SK-N-SH treated with all-trans-retinoic acid at 6 μM for 48 hours (cell line): Measurements from ENCODE around the gene NUP210.

Experiments
- ATAC-seq: fragments of 200-7000 bp; cut with Tn5 transposase; 3 replicates; pipeline ENCODE4 v1.9.1; 2020; ENCODE audit warnings: mild to moderate bottlenecking, moderate library complexity
- ARNTL ChIP-seq: fragments of 450-650 bp; formaldehyde crosslinking; IDR thresholded peaks from 2 replicates; pipeline ENCODE4 v1.5.0; 2020; ENCODE audit warnings: low read depth, mild to moderate bottlenecking, moderate library complexity, borderline replicate concordance
- BACH2 ChIP-seq: fragments of 250-450 bp; sonication (Bioruptor Pico); IDR thresholded peaks from 2 replicates; pipeline ENCODE4 v1.9.0; 2021; ENCODE audit warnings: mild to moderate bottlenecking, borderline replicate concordance
- CREB5 ChIP-seq: fragments of 250-450 bp; sonication (Bioruptor Pico); IDR thresholded peaks from 2 replicates; pipeline ENCODE4 v1.5.1; 2020; ENCODE audit warnings: low read depth, mild to moderate bottlenecking, moderate library complexity
- CSDC2 ChIP-seq: fragments of 250-450 bp; sonication (Bioruptor Pico); IDR thresholded peaks from 2 replicates; pipeline ENCODE4 v1.5.0; 2020; ENCODE audit warnings: mild to moderate bottlenecking, moderate library complexity
- ESRRG ChIP-seq: fragments of 250-450 bp; sonication (Bioruptor Pico); IDR thresholded peaks from 2 replicates; pipeline ENCODE4 v1.6.1; 2021; ENCODE audit warnings: mild to moderate bottlenecking
- GLIS3 ChIP-seq: fragments of 250-450 bp; sonication (Bioruptor Pico); IDR thresholded peaks from 2 replicates; pipeline ENCODE4 v1.5.0; 2020; ENCODE audit warnings: mild to moderate bottlenecking, moderate library complexity
- ISL1 ChIP-seq: fragments of 250-450 bp; sonication (Bioruptor Pico); IDR thresholded peaks from 2 replicates; pipeline ENCODE4 v2.1.2; 2022; ENCODE audit warnings: mild to moderate bottlenecking, moderate library complexity
- OSR1 ChIP-seq: fragments of 250-450 bp; sonication (Bioruptor Pico); IDR thresholded peaks from 2 replicates; pipeline ENCODE4 v1.8.0; 2022; ENCODE audit warnings: moderate library complexity, mild to moderate bottlenecking, inconsistent platforms
- PATZ1 ChIP-seq: fragments of 250-450 bp; sonication (Bioruptor Pico); IDR thresholded peaks from 2 replicates; pipeline ENCODE4 v1.8.0; 2020; ENCODE audit warnings: mild to moderate bottlenecking, moderate library complexity, borderline replicate concordance
- POU6F1 ChIP-seq: fragments of 250-450 bp; sonication (Bioruptor Pico); IDR thresholded peaks from 2 replicates; pipeline ENCODE4 v1.8.0; 2021; ENCODE audit warnings: low read depth, mild to moderate bottlenecking, moderate library complexity, borderline replicate concordance
- SNAI2 ChIP-seq: fragments of 250-450 bp; sonication (Bioruptor Pico); IDR thresholded peaks from 2 replicates; pipeline ENCODE4 v1.5.0; 2020; ENCODE audit warnings: mild to moderate bottlenecking, moderate library complexity
- TCF4 ChIP-seq: fragments of 250-450 bp; sonication (Bioruptor Pico); IDR thresholded peaks from 2 replicates; pipeline ENCODE4 v1.8.0; 2021; ENCODE audit warnings: mild to moderate bottlenecking, moderate library complexity, borderline replicate concordance
- TOX ChIP-seq: fragments of 250-450 bp; sonication (Bioruptor Pico); IDR thresholded peaks from 2 replicates; pipeline ENCODE4 v1.8.0; 2021; ENCODE audit warnings: mild to moderate bottlenecking, moderate library complexity, borderline replicate concordance
- ZC3H10 ChIP-seq: fragments of 250-450 bp; sonication (Bioruptor Pico); IDR thresholded peaks from 2 replicates; pipeline ENCODE4 v1.5.1; 2021; ENCODE audit warnings: mild to moderate bottlenecking, moderate library complexity
- ZFP3 ChIP-seq: fragments of 250-450 bp; sonication (Bioruptor Pico); IDR thresholded peaks from 2 replicates; pipeline ENCODE4 v1.5.0; 2020; ENCODE audit warnings: mild to moderate bottlenecking, moderate library complexity
- ZFP30 ChIP-seq: fragments of 450-650 bp; formaldehyde crosslinking; IDR thresholded peaks from 2 replicates; pipeline ENCODE4 v1.5.0; 2022; ENCODE audit warnings: mild to moderate bottlenecking, moderate library complexity
- ZNF565 ChIP-seq: fragments of 450-650 bp; formaldehyde crosslinking; conservative IDR thresholded peaks from 2 replicates; pipeline ENCODE4 v1.5.0; 2020; ENCODE audit warnings: low read depth, mild to moderate bottlenecking, moderate library complexity
- ZNF70 ChIP-seq: fragments of 450-650 bp; formaldehyde crosslinking; IDR thresholded peaks from 2 replicates; pipeline ENCODE4 v1.5.0; 2020; ENCODE audit warnings: mild to moderate bottlenecking, moderate library complexity
- ZNF8 ChIP-seq: fragments of 450-650 bp; formaldehyde crosslinking; IDR thresholded peaks from 2 replicates; pipeline ENCODE4 v1.5.0; 2020; ENCODE audit warnings: mild to moderate bottlenecking, moderate library complexity
- TF ChIP-seq, protein P1 (sequence below): fragments of 250-450 bp; sonication (Bioruptor Pico); IDR thresholded peaks from 2 replicates; pipeline ENCODE4 v1.5.0; 2020; ENCODE audit warnings: mild to moderate bottlenecking, moderate library complexity

The NUP210 gene

DNA sequence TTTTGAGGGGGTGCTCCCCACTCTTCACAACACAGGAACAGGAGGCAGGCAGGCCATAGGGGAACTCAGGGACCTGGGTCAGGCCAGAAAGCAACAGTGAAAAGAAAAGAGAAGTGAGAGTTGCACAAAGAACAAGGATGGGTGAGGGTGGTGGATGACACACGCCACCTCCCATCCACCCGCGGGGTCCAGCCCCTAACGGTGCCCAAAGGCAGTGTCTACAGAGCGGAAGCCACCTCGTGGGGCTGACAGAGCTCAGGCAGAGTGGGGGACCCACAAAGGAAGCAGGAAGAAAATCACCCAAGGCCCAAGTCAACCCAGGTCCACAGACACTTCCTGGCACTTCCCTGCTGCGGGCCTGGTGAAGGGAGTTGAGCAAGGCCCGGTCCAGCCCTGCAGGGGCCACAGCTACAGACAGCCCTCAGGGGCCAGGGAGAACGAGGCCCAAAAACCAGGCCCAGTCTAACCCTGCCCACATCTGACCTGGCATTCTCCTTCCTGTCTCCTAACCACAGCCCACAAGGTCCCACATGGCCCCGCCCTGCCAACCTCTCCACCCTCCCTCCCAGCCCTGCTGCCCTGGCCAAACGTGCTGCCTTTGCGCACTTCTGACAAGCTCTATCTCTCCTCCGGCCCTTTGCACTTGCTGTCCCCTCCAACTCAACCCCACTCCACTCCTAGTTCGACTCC lies 5.9 kb downstream of the NUP210 start (continued):
- no peak for TF ChIP-seq CREB5 (CRISPR knock-in tag)
- TF ChIP-seq ZFP3: no peak
- TF ChIP-seq ZNF565 (CRISPR knock-in tag): no peak
- no peak for TF ChIP-seq POU6F1 (CRISPR knock-in tag)

- TF ChIP-seq PATZ1 (CRISPR knock-in tag): no peak
- no peak for TF ChIP-seq SNAI2
- no peak for TF ChIP-seq OSR1 (CRISPR knock-in tag)
- no peak for TF ChIP-seq ESRRG (CRISPR knock-in tag)
- no peak for ATAC-seq
Observed at GRCh38 chr3:13411186-13411860, 8.8 kb downstream of the NUP210 start.

DNA sequence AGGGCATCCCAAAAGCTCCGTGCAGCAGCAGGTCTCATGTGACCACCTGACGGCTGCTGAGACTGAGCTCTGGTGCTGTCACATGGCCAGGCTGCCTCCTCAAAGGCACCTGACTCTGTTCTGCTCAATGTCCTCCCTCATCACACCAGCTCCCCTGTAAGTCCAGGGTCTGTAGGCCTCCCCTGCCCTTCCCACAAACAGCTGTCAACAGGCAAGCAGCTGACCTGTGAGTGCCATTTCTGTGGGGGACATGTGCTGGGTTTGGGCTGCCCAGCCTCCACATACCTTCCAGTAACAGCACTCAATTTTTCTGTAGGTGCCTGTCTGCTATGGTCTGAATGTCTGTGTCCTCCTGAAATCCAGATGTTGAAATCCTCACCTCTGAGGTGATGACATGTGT lies 11.2 kb downstream of the NUP210 start:
- ATAC-seq: no peak
- no peak for TF ChIP-seq CREB5 (CRISPR knock-in tag)
- TF ChIP-seq, protein P1, sequence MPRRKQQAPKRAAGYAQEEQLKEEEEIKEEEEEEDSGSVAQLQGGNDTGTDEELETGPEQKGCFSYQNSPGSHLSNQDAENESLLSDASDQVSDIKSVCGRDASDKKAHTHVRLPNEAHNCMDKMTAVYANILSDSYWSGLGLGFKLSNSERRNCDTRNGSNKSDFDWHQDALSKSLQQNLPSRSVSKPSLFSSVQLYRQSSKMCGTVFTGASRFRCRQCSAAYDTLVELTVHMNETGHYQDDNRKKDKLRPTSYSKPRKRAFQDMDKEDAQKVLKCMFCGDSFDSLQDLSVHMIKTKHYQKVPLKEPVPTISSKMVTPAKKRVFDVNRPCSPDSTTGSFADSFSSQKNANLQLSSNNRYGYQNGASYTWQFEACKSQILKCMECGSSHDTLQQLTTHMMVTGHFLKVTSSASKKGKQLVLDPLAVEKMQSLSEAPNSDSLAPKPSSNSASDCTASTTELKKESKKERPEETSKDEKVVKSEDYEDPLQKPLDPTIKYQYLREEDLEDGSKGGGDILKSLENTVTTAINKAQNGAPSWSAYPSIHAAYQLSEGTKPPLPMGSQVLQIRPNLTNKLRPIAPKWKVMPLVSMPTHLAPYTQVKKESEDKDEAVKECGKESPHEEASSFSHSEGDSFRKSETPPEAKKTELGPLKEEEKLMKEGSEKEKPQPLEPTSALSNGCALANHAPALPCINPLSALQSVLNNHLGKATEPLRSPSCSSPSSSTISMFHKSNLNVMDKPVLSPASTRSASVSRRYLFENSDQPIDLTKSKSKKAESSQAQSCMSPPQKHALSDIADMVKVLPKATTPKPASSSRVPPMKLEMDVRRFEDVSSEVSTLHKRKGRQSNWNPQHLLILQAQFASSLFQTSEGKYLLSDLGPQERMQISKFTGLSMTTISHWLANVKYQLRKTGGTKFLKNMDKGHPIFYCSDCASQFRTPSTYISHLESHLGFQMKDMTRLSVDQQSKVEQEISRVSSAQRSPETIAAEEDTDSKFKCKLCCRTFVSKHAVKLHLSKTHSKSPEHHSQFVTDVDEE (CRISPR knock-in tag): no peak
- TF ChIP-seq GLIS3: no peak
- no peak for TF ChIP-seq ESRRG (CRISPR knock-in tag)
- TF ChIP-seq ZC3H10 (CRISPR knock-in tag): no peak
- no peak for TF ChIP-seq ZFP3
- TF ChIP-seq ARNTL: no peak
- TF ChIP-seq ISL1 (CRISPR knock-in tag): no peak
- no peak for TF ChIP-seq ZNF565 (CRISPR knock-in tag)
- TF ChIP-seq PATZ1 (CRISPR knock-in tag): no peak
- no peak for TF ChIP-seq ZNF8

- no peak for TF ChIP-seq ISL1 (CRISPR knock-in tag)
- TF ChIP-seq POU6F1 (CRISPR knock-in tag): no peak
- TF ChIP-seq ZNF70 (CRISPR knock-in tag): no peak
- no peak for TF ChIP-seq BACH2 (CRISPR knock-in tag)
- TF ChIP-seq GLIS3: no peak
- TF ChIP-seq TCF4 (CRISPR knock-in tag): no peak
- TF ChIP-seq ZNF565 (CRISPR knock-in tag): no peak
- no peak for TF ChIP-seq ARNTL
- TF ChIP-seq ZFP30 (CRISPR knock-in tag): no peak
- TF ChIP-seq OSR1 (CRISPR knock-in tag): no peak
- no peak for TF ChIP-seq CSDC2 (CRISPR knock-in tag)
- TF ChIP-seq TOX (CRISPR knock-in tag): no peak
- TF ChIP-seq ZNF8: no peak
- no peak for TF ChIP-seq ZFP3
- ATAC-seq: no peak
Observed at GRCh38 chr3:13407926-13408325, 12.2 kb downstream of the NUP210 start.
